Breast epithelium (tissue), 3 donors: ENCODE results near the gene LANCL3.

ENCODE experiments used
- CTCF ChIP-seq, 3 donors: fragments of 450-650 bp; IDR thresholded peaks; one replicate each; pipeline ENCODE4 v1.5.1; 2016 to 2017; ENCODE audit warnings: antibody characterized with exemption in 3 of 3, mild to moderate bottlenecking in 3 of 3, moderate library complexity in 3 of 3
- POLR2A ChIP-seq: fragments of 450-650 bp; IDR thresholded peaks from one replicate; pipeline ENCODE4 v1.6.1; 2016; ENCODE audit warnings: antibody characterized with exemption, mild to moderate bottlenecking, moderate library complexity
- POLR2AphosphoS5 ChIP-seq, 3 donors: sonication (generic); formaldehyde crosslinking; IDR thresholded peaks; one replicate each; pipeline ENCODE4 v1.6.1; 2017; ENCODE audit warnings: antibody characterized with exemption in 3 of 3

GRCh38 chrX:37603938-37604409 lies 32.5 kb downstream of the LANCL3 start:
- TF ChIP-seq POLR2A (no peak), CTCF (IDR thresholded peaks at IDR 0.05) (no peak), POLR2AphosphoS5 (IDR thresholded peaks at IDR 0.05) (no peak)
